NCI-H1105 treated with DMSO at 0.1 percent for 48 hours (cell line): ENCODE data around the gene CREB3L1.

Experiments used
- DNase-seq: peaks from one replicate; lab custom pipeline; 2025; lab: John Stamatoyannopoulos, UW

The CREB3L1 gene

DNA sequence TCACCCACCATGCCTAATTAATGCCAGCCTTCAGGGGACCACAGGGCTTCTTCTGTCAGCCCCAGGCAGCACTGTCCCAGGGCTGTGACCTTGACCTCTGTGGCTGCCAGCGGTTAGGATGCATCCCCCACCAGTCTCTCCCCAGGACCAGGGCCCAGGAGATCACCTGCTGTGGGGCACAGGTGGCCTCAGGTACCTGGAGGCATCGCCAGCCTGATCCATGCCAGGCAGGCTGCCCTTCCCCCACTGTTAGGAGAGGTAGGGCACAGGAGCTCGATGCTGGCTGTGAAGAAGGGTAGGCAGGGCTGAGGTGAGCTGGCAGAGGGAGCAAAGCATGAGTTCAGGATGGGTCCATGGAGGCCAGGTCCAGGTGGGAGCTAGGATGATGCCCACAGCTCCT, 87.3 kb downstream of the CREB3L1 start:
- DNase-seq: no peak

- DNase-seq: no peak
Observed at GRCh38 chr11:46366260-46366659, 88.8 kb downstream of the CREB3L1 start.

DNA sequence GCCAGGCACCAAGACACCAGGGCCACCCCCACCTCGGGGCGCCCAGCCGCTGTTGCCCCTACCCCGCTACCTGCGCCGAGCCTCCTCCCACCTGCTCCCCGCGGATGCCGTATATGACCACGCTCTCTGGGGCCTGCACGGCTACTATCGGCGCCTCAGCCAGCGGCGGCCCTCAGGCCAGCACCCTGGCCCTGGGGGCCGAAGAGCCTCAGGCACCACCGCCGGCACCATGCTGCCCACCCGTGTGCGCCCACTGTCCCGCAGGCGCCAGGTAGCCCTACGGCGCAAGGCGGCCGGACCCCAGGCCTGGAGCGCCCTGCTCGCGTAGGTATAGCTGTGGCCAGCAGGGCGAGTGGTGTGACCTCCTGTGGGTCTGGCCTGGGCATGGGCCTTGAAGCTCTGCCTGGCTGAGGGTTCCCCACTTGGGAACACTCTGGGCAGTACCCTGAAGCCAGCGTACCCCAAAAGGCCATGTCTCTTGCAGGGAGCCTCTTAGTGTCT, 89.2 kb downstream of the CREB3L1 start:
- no peak for DNase-seq

GRCh38 chr11:46367244-46367915, 89.9 kb downstream of the CREB3L1 start:
- DNase-seq: peak; percentile 25

DNA sequence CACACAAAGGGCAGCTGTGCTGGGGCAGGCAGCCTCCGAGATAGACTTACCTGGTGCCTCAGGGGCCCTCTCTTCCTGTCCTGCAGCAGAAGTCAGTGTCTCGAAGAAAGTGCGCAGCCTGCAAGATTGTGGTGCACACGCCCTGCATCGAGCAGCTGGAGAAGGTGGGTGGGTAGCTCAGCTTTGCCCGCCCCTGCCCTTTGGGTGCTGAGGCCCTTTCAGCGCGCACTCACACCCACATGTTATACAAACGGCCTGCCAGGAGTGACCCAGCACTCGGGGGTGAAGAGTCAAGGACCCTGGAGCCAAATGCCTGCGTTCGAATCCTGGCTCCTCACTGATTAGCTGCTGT, 90.4 kb downstream of the CREB3L1 start:
- no peak for DNase-seq

- peak; percentile 32 for DNase-seq
Observed at GRCh38 chr11:46369458-46370152, 92.1 kb downstream of the CREB3L1 start.

DNA sequence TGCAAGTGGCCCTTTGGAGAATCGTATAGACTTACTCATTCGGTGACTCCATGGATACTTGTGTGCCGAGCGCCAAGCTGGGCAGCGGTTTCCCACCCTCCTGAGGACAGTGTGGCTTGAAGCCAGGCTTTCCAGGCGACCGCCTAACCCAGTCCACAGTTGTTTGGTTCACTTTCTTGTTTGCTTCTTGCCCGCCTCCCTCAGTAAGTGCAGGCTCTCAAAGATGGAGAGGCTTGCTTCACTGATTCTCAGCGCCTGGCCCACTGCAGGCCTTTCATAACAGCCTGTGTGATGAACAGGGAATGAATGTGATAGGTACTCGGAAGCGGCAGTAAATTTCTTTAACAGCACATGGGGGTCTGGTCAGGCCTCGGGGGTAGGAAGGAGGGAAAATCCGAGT, 92.8 kb downstream of the CREB3L1 start:
- DNase-seq: no peak
